Glutamatergic neuron (in vitro differentiated cells): ENCODE data around the gene GLRA3. TPM values are rescaled to one million over a fixed set of nuclear protein-coding genes. Genes with fewer than 3 reads are reported as not detected.
"Not testable (repeated sequence)": the region's sequence is repeated elsewhere in the genome, so short reads cannot be mapped to it uniquely, and the experiment has no call there.

Experiments
- DNase-seq: peaks from one replicate; pipeline ENCODE4 v3.0.0; 2022
- H3K27ac Mint-ChIP-seq: one replicate; pipeline ENCODE4 v1.8.0; 2020; ENCODE audit warnings: mild to moderate bottlenecking, mixed read lengths, inconsistent platforms; ENCODE audit not compliant: unreplicated experiment
- H3K27me3 Mint-ChIP-seq: one replicate; pipeline ENCODE4 v1.8.0; 2020; ENCODE audit warnings: mild to moderate bottlenecking, moderate library complexity, mixed read lengths, inconsistent platforms; ENCODE audit not compliant: unreplicated experiment
- H3K36me3 Mint-ChIP-seq: one replicate; pipeline ENCODE4 v1.8.0; 2020; ENCODE audit warnings: mild to moderate bottlenecking, mixed read lengths, inconsistent platforms; ENCODE audit not compliant: unreplicated experiment
- H3K4me1 Mint-ChIP-seq: one replicate; pipeline ENCODE4 v1.8.0; 2020; ENCODE audit warnings: mild to moderate bottlenecking, low read depth, mixed read lengths, inconsistent platforms; ENCODE audit not compliant: unreplicated experiment
- H3K4me3 Mint-ChIP-seq: one replicate; pipeline ENCODE4 v1.8.0; 2020; ENCODE audit warnings: mild to moderate bottlenecking, mixed read lengths, inconsistent platforms; ENCODE audit not compliant: unreplicated experiment
- H3K9me3 Mint-ChIP-seq: one replicate; pipeline ENCODE4 v1.8.0; 2020; ENCODE audit warnings: mild to moderate bottlenecking, moderate library complexity, mixed read lengths, inconsistent platforms; ENCODE audit not compliant: unreplicated experiment
- CTCF ChIP-seq: fragments of 200-600 bp; sonication (generic); IDR thresholded peaks from one replicate; pipeline ENCODE4 v1.5.0; 2021; ENCODE audit not compliant: partially characterized antibody, unreplicated experiment
- long read RNA-seq: library from polyadenylated mRNA; unstranded; transcript quantifications from one replicate; pipeline ENCODE4 v2.0.0, GENCODE V29; 2020; ENCODE audit not compliant: unreplicated experiment
- total RNA-seq: library from RNA; stranded (reverse); fragmentation: NEBNext Ultra II Directional; extraction: Animal tissue kit (Norgen Biotek cat#: 25700); gene quantifications from one replicate; pipeline ENCODE4 v1.2.1, GENCODE V29; 2021; ENCODE audit not compliant: unreplicated experiment

GLRA3 gene
- total RNA-seq = not detected
- long read RNA-seq = 0 reads

DNA sequence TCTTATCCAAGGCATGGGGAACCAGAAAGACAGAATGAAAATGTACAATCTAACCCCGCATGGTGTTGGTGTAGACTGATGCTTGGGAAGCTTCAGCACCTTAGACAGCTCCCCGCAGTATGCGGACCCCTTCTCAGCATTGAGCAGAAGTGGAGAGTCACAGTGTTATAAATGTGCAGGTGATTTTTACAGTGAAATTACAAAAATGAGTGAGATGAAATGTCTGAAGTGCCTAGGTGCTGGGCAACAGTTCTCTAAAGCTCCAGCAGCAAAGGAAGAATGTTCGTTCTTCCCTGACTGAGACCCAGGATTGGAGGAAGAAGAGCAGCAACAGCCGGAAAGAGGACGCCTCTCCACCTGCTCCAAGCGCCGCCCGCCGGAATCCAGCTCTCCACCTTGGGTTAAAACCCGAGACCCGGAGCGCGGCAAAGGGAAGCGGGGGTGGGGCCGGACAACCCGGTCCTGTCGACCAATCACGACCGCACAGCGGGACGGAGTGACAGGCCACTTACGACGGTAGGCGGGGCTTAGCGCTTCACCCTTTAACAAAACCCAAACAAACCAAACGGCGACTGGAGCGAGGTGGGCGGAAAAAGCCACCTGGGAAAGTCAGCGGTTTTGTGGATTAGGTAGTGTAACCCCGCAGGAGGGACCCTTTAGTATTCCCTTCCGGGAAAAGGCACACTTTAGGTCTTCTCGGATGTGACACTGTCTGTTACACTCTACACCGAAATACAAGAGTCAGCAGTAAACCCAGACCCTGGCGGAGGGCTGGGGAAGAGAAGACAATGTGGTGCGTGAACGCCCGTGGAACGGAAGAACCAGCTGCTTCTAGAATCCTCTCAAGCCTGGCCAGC is at the start of gene GLRA3:
Gene GLRA3 (minus strand): TSS at position 403 of the 857 bp plus-strand sequence. CDS start 436 bp downstream, outside the sequence.
- TF ChIP-seq CTCF = no peak
- Mint-ChIP-seq H3K9me3 (peaks cover 3% of the 10 kb centered on the region), H3K4me3 (peak within 1 kb of the TSS; percentile 93)

GRCh38 chr4:174874898-174875297 is 45.9 kb upstream of the GLRA3 start:
- Mint-ChIP-seq H3K4me1 (no peaks in the 10 kb centered on the region), H3K27ac (no peak overlapping the region), H3K4me3 (no peak overlapping the region), H3K27me3 (no peaks in the 10 kb centered on the region), H3K36me3 (no peaks in the 10 kb centered on the region), H3K9me3 (no peaks in the 10 kb centered on the region)
- no peak for TF ChIP-seq CTCF
- DNase-seq = no peak

More for the DNA sequence above, at the start of gene GLRA3:
- H3K36me3 Mint-ChIP-seq = no peaks in the 10 kb centered on the region
- H3K27me3 Mint-ChIP-seq = peaks cover 6% of the 10 kb centered on the region
- H3K4me1 Mint-ChIP-seq = peaks cover 6% of the 10 kb centered on the region
- DNase-seq = peak; percentile 94
- H3K27ac Mint-ChIP-seq = peak within 1 kb of the TSS; percentile 77

DNA sequence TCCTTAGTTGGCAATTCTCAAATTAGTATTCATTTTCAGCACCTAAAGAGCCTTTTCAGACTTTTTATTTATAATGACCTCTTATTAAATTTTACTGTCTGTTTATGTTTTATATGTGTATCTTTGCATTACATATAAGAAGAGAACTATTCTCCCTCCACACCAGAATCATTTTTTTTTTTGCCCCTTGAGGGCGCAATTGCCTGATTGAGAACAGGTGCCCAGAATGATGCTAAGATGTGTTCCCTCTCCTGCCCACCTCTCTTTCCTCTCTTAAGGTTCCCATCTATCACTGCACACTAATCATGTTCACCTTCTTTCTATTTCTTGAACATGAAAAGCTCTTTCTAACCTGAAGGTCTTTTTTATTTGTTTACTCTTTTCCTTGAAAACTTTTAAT is 44.9 kb upstream of the GLRA3 start:
- Mint-ChIP-seq H3K4me3 (no peak overlapping the region), H3K36me3 (no peaks in the 10 kb centered on the region), H3K9me3 (no peaks in the 10 kb centered on the region), H3K4me1 (no peaks in the 10 kb centered on the region), H3K27me3 (no peaks in the 10 kb centered on the region), H3K27ac (no peak overlapping the region)
- no peak for DNase-seq
- TF ChIP-seq CTCF = peak; percentile 15

DNA sequence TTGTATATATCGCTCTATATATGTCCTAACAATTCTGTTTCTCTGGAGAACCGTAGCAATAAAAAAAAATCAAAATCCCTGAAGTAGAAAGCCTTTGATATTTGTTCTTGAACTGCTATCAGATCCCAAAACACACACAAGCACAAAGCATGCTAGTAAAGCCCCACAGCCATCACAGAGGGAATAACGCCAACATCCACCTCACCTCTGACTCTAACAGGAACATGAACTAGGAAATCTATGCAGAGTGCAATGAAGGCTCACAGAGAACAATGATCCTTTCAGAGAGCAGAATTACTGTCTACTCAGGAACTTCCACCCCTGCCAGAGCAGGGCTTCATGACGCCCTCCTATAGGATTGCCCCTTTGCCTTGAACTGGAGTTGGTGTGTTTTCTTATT is 44.1 kb upstream of the GLRA3 start:
- not testable (repeated sequence) for H3K4me1 Mint-ChIP-seq, H3K27ac Mint-ChIP-seq, H3K36me3 Mint-ChIP-seq, H3K9me3 Mint-ChIP-seq, H3K27me3 Mint-ChIP-seq, DNase-seq, H3K4me3 Mint-ChIP-seq

- Mint-ChIP-seq H3K9me3 (no peaks in the 10 kb centered on the region), H3K27me3 (no peaks in the 10 kb centered on the region), H3K4me1 (no peaks in the 10 kb centered on the region), H3K36me3 (no peaks in the 10 kb centered on the region), H3K27ac (no peak overlapping the region), H3K4me3 (no peak overlapping the region)
- TF ChIP-seq CTCF = no peak
- DNase-seq = no peak
Observed at GRCh38 chr4:174871407-174871806, 42.4 kb upstream of the GLRA3 start.
